BLaER1 treated with 17β-estradiol and CSF1 and Interleukin-3, amounts not matched to agents 10 nM and 100 nM (cell line): Measurements from ENCODE around the gene MTHFD1L.
"Not testable (repeated sequence)": the region's sequence is repeated elsewhere in the genome, so short reads cannot be mapped to it uniquely, and the experiment has no call there.

Source experiments
- H3K27ac ChIP-seq, 11 experiments: shearing (Covaris generic); formaldehyde crosslinking; 2 replicates each; pipeline ENCODE4 v1.8.1; 2022
- H3K27me3 ChIP-seq, 11 experiments: shearing (Covaris generic); formaldehyde crosslinking; 2 replicates each; pipeline ENCODE4 v1.8.1; 2022
- H3K36me3 ChIP-seq, 11 experiments: shearing (Covaris generic); formaldehyde crosslinking; 2 replicates each; pipeline ENCODE4 v1.8.1; 2022
- H3K4me1 ChIP-seq, 10 experiments: shearing (Covaris generic); formaldehyde crosslinking; 2 replicates each; pipeline ENCODE4 v1.8.1; 2022
- H3K4me2 ChIP-seq, 11 experiments: shearing (Covaris generic); formaldehyde crosslinking; 2 replicates each; pipeline ENCODE4 v1.8.1; 2022
- H3K4me3 ChIP-seq, 10 experiments: shearing (Covaris generic); formaldehyde crosslinking; 2 replicates each; pipeline ENCODE4 v1.8.1; 2022
- H3K9ac ChIP-seq, 11 experiments: shearing (Covaris generic); formaldehyde crosslinking; 2 replicates each; pipeline ENCODE4 v1.8.1; 2022
- H3K9me3 ChIP-seq, 11 experiments: shearing (Covaris generic); formaldehyde crosslinking; replicated peaks in 1 of 11; 2 replicates each; pipeline ENCODE4 v1.8.1; 2022
- H4K20me1 ChIP-seq, 11 experiments: shearing (Covaris generic); formaldehyde crosslinking; 2 replicates each; pipeline ENCODE4 v1.8.1; 2022
- Cebpa-rat ChIP-seq, 11 experiments: shearing (Covaris generic); IDR thresholded peaks; 2 replicates each; pipeline ENCODE4 v1.8.1; 2022

MTHFD1L gene

DNA sequence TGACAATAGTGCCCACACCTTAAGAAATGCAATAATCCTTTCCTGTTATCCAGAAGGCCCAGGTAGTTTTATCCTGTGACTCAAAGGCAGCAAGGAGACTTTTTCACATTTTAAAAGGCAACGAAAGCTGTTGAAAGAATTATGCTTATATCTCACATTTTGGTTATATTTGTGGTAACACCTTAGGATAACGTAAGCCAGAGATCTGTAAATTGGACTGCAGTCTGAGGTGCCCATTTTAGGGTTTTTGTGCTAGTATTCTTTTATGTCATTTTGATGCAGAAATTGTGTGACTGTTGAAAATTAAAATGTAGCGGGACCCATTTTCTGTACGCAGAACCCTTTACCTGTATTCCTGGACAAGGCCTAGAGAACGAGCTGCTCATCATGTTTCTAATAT, 24.3 kb upstream of the MTHFD1L start:
- Histone ChIP-seq H3K4me1 (peaks cover 0 to 4% (median 2%) of the 10 kb centered on the region in 10 experiments; a peak in 10 of 20 replicates), H3K27ac (no peak overlapping the region), H3K4me2 (no peak overlapping the region), H3K27me3 (no peaks in the 10 kb centered on the region), H3K4me3 (no peak overlapping the region), H3K36me3 (peaks cover 0 to 30% (median 10%) of the 10 kb centered on the region in 11 experiments; a peak in 10 of 22 replicates), H4K20me1 (peaks cover 0 to 8% (median 0%) of the 10 kb centered on the region in 11 experiments; a peak in 2 of 22 replicates), H3K9me3 (no peaks in the 10 kb centered on the region), H3K9ac (no peak overlapping the region)
- no peak for TF ChIP-seq Cebpa-rat (IDR thresholded peaks at IDR 0.05)

DNA sequence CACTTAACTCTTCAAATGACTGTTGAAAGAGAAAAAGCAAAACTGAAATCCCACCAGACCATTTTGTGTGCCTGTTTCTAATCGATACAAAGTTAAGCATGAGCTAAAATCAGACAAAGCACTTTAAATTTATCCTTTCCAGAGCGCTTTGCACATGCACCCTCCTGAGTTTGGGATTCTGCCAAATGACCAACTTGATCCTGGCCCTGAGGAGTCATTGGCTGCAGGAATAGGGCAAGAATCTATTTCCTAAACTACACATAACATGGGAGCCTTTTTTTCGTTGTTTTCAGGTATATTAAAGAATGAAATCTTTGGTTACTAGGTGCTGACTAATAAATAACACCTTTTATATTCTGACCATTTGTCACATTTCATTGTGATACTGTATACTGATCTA, 23.8 kb upstream of the MTHFD1L start:
- Histone ChIP-seq H3K4me1 (peaks cover 0 to 9% (median 7%) of the 10 kb centered on the region in 10 experiments; a peak in 12 of 20 replicates), H3K4me2 (no peak overlapping the region), H3K27ac (no peak overlapping the region), H3K9me3 (no peaks in the 10 kb centered on the region), H3K27me3 (no peaks in the 10 kb centered on the region), H3K4me3 (no peak overlapping the region), H3K36me3 (peaks cover 0 to 30% (median 10%) of the 10 kb centered on the region in 11 experiments; a peak in 10 of 22 replicates), H3K9ac (no peak overlapping the region), H4K20me1 (peaks cover 0 to 7% (median 0%) of the 10 kb centered on the region in 11 experiments; a peak in 2 of 22 replicates)
- TF ChIP-seq Cebpa-rat (IDR thresholded peaks at IDR 0.05), result no peak

DNA sequence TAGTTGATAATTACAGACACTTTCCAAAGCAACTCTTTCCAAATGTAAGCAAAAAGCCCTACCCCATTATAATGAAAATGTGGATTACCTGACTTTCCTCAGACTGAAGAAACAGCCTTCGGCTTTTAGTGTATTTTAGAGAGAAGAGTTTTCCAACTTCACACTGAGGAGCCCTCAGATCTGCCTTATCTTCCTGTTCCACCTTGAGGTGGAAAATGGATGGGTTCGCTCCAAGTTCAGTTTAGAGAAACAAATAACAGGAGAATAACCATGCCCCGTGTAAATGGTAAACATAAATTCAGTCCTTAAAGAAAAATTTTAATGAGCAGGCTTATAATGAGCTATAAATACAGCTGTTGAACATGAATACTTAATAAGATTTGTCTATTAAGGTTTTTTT, 21.1 kb upstream of the MTHFD1L start:
- Histone ChIP-seq H3K27ac (no peak overlapping the region), H3K4me2 (no peak overlapping the region), H4K20me1 (no peaks in the 10 kb centered on the region), H3K4me1 (peaks cover 0 to 27% (median 14%) of the 10 kb centered on the region in 10 experiments; a peak in 12 of 20 replicates), H3K4me3 (no peak overlapping the region), H3K9me3 (peaks cover 0 to 4% (median 0%) of the 10 kb centered on the region in 11 experiments; a peak in 2 of 22 replicates), H3K27me3 (peaks cover 0 to 7% (median 0%) of the 10 kb centered on the region in 11 experiments; a peak in 2 of 22 replicates), H3K36me3 (peaks cover 0 to 30% (median 10%) of the 10 kb centered on the region in 11 experiments; a peak in 10 of 22 replicates), H3K9ac (no peak overlapping the region)
- no peak for TF ChIP-seq Cebpa-rat (IDR thresholded peaks at IDR 0.05)

DNA sequence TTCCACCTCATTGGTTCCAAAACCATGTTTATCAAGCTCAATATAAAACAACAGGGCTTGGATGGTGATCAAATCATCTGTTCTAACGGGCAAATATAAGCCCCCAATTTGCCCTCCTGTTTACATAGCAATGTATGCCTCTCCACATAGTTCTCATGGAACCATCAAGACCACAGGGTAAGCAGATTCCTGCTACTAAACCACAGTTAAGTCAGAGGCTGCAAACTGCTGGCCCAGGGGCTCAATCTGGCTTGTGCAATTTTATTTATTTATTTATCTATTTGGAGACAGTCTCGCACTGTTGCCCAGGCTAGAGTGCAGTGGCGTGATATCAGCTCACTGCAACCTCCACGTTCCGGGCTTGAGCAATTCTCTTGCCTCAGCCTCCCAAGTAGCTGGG, 18.9 kb upstream of the MTHFD1L start:
- no peaks in the 10 kb centered on the region for H4K20me1 ChIP-seq
- H3K27ac ChIP-seq, result no peak overlapping the region
- peaks cover 0 to 4% (median 0%) of the 10 kb centered on the region in 11 experiments; a peak in 2 of 22 replicates for H3K9me3 ChIP-seq
- TF ChIP-seq Cebpa-rat (IDR thresholded peaks at IDR 0.05), result no peak
- 0 out of 22 replicates have a peak, but pooled peaks cover 0 to 9% (median 0%) of the 10 kb centered on the region in 11 experiments for H3K36me3 ChIP-seq
- H3K4me2 ChIP-seq, result peak overlapping the region in 7 of 11 experiments; percentile 20 to 58 (median 42); a peak in 12 of 22 replicates
- peaks cover 0 to 35% (median 21%) of the 10 kb centered on the region in 10 experiments; a peak in 13 of 20 replicates for H3K4me1 ChIP-seq
- H3K4me3 ChIP-seq, result no peak overlapping the region
- no peak overlapping the region for H3K9ac ChIP-seq
- peaks cover 0 to 14% (median 0%) of the 10 kb centered on the region in 11 experiments; a peak in 2 of 22 replicates for H3K27me3 ChIP-seq

DNA sequence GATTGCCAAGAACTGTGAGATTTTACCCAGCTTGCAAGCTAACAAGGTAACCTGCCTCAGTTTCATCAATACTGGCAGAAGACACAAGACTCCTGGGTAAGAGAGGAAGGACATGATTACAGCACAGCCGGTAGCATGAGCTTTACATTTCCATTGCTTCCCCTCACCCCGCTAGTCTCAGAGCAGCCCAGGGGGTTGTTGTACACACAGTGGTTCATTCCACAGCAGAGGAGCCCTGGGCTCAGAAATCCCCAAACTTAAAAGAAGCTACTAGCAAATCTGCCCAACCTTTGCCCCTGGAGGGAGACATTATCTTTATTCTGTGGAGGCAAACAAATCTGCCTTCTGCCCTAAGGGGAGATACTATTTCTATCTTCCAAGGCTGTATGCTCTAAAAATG, 17.1 kb upstream of the MTHFD1L start:
- H3K9ac ChIP-seq, result no peak overlapping the region
- H3K27me3 ChIP-seq, result peaks cover 0 to 14% (median 0%) of the 10 kb centered on the region in 11 experiments; a peak in 2 of 22 replicates
- no peak overlapping the region for H3K27ac ChIP-seq
- H3K4me3 ChIP-seq, result no peak overlapping the region
- H3K4me2 ChIP-seq, result peak overlapping the region in 7 of 11 experiments; percentile 10 to 72 (median 62); a peak in 10 of 22 replicates
- H3K9me3 ChIP-seq, result peaks cover 0 to 4% (median 0%) of the 10 kb centered on the region in 11 experiments; a peak in 2 of 22 replicates
- no peaks in the 10 kb centered on the region for H3K36me3 ChIP-seq
- H3K4me1 ChIP-seq, result peaks cover 0 to 35% (median 21%) of the 10 kb centered on the region in 10 experiments; a peak in 13 of 20 replicates
- no peaks in the 10 kb centered on the region for H4K20me1 ChIP-seq
- no peak for TF ChIP-seq Cebpa-rat (IDR thresholded peaks at IDR 0.05)

DNA sequence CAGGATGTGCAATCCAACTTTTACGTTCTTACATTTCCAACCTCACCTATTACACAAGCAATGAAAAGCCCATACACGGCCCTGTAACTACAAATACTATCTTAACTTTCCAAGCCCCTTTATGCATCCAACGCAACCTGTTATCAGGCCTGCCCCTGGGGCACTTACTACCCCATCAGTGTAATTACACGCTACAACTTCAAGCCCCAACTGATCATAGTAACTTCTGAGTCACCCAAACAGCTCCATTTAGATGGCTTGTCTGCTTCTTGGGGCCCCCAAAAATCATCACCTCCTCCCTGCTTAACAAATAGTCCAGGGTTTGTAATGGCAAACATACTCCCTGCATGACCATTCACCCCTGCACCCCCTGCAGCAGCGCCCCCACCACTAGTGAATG, 11.1 kb upstream of the MTHFD1L start:
- H3K27me3 ChIP-seq, H3K36me3 ChIP-seq, H4K20me1 ChIP-seq, H3K9ac ChIP-seq, H3K27ac ChIP-seq, H3K4me3 ChIP-seq: not testable (repeated sequence)
- H3K4me2 ChIP-seq, result peak overlapping the region in 5 of 11 experiments; percentile 28 to 60 (median 40); a peak in 7 of 22 replicates
- peaks cover 8 to 44% (median 20%) of the 10 kb centered on the region in 10 experiments for H3K4me1 ChIP-seq
- H3K9me3 ChIP-seq, result peaks cover 0 to 19% (median 8%) of the 10 kb centered on the region in 11 experiments; a peak in 10 of 22 replicates

DNA sequence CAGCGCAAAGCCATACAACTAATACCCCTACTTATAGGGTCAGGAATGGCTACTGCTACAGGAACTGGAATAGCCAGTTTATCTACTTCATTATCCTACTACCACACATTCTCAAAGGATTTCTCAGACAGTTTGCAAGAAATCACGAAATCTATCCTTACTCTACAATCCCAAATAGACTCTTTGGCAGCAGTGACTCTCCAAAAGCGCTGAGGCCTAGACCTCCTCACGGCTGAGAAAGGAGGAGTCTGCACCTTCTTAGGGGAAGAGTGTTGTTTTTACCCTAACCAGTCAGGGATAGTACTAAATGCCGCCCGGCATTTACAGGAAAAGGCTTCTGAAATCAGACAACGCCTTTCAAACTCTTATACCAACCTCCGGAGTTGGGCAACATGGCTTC, 10.3 kb upstream of the MTHFD1L start:
- Histone ChIP-seq H3K9me3 (peaks cover 0 to 19% (median 8%) of the 10 kb centered on the region in 11 experiments; a peak in 10 of 22 replicates), H3K4me2 (peak overlapping the region in 2 of 11 experiments; percentile 16 to 51; a peak in 1 of 22 replicates), H3K4me1 (peaks cover under 1 to 36% (median 13%) of the 10 kb centered on the region in 10 experiments; a peak in 16 of 20 replicates)
- H3K9ac ChIP-seq, H3K36me3 ChIP-seq, H3K27ac ChIP-seq, H4K20me1 ChIP-seq, H3K4me3 ChIP-seq, H3K27me3 ChIP-seq: not testable (repeated sequence)

DNA sequence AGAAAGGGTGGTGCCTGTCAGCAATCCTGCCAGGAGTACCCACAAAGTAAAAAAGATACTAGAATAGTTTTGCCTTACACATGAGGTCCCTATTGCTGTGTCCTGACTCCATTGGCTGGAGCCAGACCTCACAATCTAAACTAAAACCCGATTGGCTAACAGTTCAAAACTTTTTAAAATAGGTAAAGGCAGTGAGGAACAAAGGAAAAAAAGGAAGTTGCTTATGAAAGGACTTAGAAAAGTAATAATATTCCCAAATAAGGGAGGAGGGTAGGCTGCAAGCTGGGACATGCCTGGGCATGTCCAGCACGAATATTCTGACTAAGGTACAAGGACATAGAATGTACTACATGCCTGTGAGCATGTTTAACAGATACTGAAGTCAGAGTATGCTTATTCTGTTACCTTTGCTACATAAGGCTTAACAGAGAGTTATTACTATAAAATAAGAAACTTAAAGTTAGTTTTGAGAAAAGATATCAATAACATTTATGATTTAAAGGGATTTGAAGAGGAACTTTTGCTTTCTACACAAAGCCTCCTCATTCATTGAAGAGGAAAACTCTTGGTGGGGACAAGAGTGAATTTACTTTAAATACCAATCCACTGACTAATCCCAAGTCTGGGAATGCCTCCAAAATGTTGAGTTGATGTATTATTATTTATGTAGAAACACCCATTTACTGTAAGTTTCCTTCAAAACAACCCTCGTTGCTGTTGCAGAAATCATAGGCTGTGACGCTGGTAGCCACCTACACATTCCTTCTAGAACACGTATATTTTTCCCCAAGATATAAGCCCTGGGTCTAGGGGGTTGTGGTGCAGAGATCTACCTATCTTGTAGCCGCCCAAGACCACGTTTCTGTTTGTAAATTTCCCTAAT, 8.2 kb upstream of the MTHFD1L start:
- Histone ChIP-seq H3K27ac (peak overlapping the region in 9 of 11 experiments; percentile 8 to 66 (median 39); a peak in 13 of 22 replicates), H3K36me3 (no peaks in the 10 kb centered on the region), H3K4me1 (peaks cover 9 to 47% (median 25%) of the 10 kb centered on the region in 10 experiments), H3K9me3 (peaks cover 0 to 16% (median 8%) of the 10 kb centered on the region in 11 experiments; a peak in 10 of 22 replicates), H3K27me3 (no peaks in the 10 kb centered on the region), H3K9ac (no peak overlapping the region), H3K4me3 (no peak overlapping the region), H4K20me1 (no peaks in the 10 kb centered on the region), H3K4me2 (peak overlapping the region in 8 of 11 experiments; percentile 3 to 76 (median 44); a peak in 9 of 22 replicates)
- TF ChIP-seq Cebpa-rat (IDR thresholded peaks at IDR 0.05), result no peak

DNA sequence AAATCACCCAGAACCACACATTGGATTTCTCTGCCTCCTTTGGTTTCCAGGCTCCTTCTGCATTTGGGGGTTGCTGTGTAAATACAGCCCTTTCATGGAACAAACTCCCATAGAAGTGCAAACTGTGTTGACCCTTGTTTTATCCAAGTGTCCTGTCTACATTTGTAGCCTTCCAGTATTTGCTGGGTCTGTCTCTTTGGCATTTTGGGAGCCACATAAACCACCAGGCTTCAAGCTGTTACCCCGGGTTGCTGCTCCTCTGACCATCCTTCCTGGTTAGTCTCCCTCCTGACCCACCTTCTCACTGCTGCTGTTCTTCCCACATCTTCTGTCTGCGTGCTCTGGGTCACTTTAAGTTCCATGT, 7.6 kb upstream of the MTHFD1L start:
- H3K4me1 ChIP-seq, result peaks cover 14 to 51% (median 30%) of the 10 kb centered on the region in 10 experiments
- no peak overlapping the region for H3K4me3 ChIP-seq
- no peak overlapping the region for H3K9ac ChIP-seq
- peak overlapping the region in 7 of 11 experiments; percentile 17 to 76 (median 56); a peak in 9 of 22 replicates for H3K4me2 ChIP-seq
- no peaks in the 10 kb centered on the region for H3K27me3 ChIP-seq
- H3K9me3 ChIP-seq, result peaks cover 0 to 16% (median 8%) of the 10 kb centered on the region in 11 experiments; a peak in 10 of 22 replicates
- no peaks in the 10 kb centered on the region for H3K36me3 ChIP-seq
- H3K27ac ChIP-seq, result peak overlapping the region in 7 of 11 experiments; percentile 17 to 66 (median 39); a peak in 11 of 22 replicates
- H4K20me1 ChIP-seq, result no peaks in the 10 kb centered on the region
- TF ChIP-seq Cebpa-rat (IDR thresholded peaks at IDR 0.05), result no peak

DNA sequence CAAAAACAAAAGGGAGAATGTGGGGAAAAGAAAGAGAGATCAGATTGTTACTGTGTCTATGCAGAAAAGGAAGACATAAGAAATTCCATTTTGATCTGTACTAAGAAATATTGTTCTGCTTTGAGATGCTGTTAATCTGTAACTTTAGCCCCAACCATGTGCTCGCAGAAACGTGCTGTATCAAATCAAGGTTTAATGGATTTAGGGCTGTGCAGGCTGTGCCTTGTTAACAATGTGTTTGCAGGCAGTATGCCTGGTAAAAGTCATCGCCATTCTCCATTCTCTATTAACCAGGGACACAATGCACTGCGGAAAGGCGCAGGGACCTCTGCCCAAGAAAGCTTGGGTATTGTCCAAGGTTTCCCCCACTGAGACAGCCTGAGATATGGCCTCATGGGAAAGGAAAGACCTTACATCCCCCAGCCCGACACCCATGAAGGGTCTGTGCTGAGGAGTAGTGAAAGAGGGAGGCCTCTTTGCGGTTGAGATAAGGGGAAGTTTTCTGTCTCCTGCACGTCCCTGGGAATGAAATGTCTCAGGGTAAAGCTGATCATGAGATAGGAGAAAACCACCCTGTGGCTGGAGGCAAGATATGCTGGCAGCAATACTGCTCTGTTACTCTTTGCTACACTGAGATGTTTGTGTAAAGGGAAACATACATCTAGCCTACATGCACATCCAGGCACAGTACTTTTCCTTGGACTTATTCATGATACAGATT, 3.9 kb upstream of the MTHFD1L start:
- H3K27me3 ChIP-seq, H3K27ac ChIP-seq, H3K36me3 ChIP-seq, H3K4me3 ChIP-seq, H3K9me3 ChIP-seq, H4K20me1 ChIP-seq: not testable (repeated sequence)
- Histone ChIP-seq H3K9ac (peak overlapping the region in 1 of 11 experiments; percentile 11; a peak in 1 of 22 replicates), H3K4me1 (peaks cover 24 to 50% (median 37%) of the 10 kb centered on the region in 10 experiments), H3K4me2 (peak overlapping the region; percentile 25 to 68 (median 54))
